Measurements from ENCODE around the gene SIDT1.

DNA sequence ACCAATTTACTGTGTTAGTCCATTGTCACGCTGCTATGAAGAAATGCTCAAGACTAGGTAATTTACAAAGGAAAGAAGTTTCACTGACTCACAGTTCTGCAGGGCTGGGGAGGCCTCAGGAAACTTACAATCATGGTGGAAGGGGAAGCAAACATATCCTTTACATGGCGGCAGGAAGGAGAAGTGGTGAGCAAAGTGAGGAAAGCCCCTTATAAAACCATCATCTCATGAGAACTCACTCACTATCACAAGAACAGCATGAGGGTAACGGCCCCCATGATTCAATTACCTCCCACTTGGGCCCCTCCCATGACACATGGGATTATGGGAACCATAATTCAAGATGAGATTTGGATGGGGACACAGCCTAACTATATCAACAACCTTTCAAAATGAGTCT, 143.9 kb downstream of the SIDT1 start:
- TF ChIP-seq POLR2A (IDR thresholded peaks at IDR 0.05; ENCODE audit: low read depth, low read length), result no peak
- TF ChIP-seq POLR2AphosphoS5 (IDR thresholded peaks at IDR 0.05; ENCODE audit: low read depth, low read length), result no peak
- TF ChIP-seq TAF1 (IDR thresholded peaks at IDR 0.05; ENCODE audit: borderline replicate concordance, low read depth, low read length), result no peak
